Activated naive CD8-positive, alpha-beta T cell treated with anti-CD3 and anti-CD28 coated beads, Interleukin-2, amount 10 ng/mL, durations not matched to agents 7 days and 5 days (primary cell): ENCODE results near the gene ARHGAP26. TPM values are rescaled to one million over a fixed set of nuclear protein-coding genes. Genes with fewer than 3 reads are reported as not detected.
"Not testable (repeated sequence)": the region's sequence is repeated elsewhere in the genome, so short reads cannot be mapped to it uniquely, and the experiment has no call there.

Experiments
- ATAC-seq: fragments of 150-1000 bp; cut with Tn5 transposase; one replicate; pipeline ENCODE4 v1.10.0; 2021; ENCODE audit warnings: low read depth, moderate library complexity
- POLR2A ChIA-PET: fragments of 350-600 bp; sonication (Branson Sonifier 250); formaldehyde crosslinking; loops from one replicate; lab custom pipeline; 2021; ENCODE audit warnings: antibody characterized with exemption; lab: Charles Lee
- DNase-seq: peaks from one replicate; pipeline ENCODE4 v3.0.0; 2021
- H3K27ac Mint-ChIP-seq: one replicate; pipeline ENCODE4 v1.8.0; 2022; ENCODE audit warnings: mild to moderate bottlenecking, mixed read lengths
- H3K27me3 Mint-ChIP-seq: one replicate; pipeline ENCODE4 v1.8.0; 2022; ENCODE audit warnings: mild to moderate bottlenecking, moderate library complexity, mixed read lengths
- H3K36me3 Mint-ChIP-seq: one replicate; pipeline ENCODE4 v1.8.0; 2021; ENCODE audit warnings: mild to moderate bottlenecking, mixed read lengths
- H3K4me1 Mint-ChIP-seq: one replicate; pipeline ENCODE4 v1.8.0; 2021; ENCODE audit warnings: mixed read lengths
- H3K4me3 Mint-ChIP-seq: one replicate; pipeline ENCODE4 v1.8.0; 2022; ENCODE audit warnings: mild to moderate bottlenecking, moderate library complexity, mixed read lengths
- H3K9me3 Mint-ChIP-seq: one replicate; pipeline ENCODE4 v1.8.0; 2021; ENCODE audit warnings: mixed read lengths
- total RNA-seq, 2 experiments: library from RNA; stranded (reverse); gene quantifications; one replicate each; pipeline ENCODE4 v1.2.3, GENCODE V29; 2021

Gene ARHGAP26
- total RNA-seq, 2 experiments from 2014 or later = 30.6 to 32.0 TPM

DNA sequence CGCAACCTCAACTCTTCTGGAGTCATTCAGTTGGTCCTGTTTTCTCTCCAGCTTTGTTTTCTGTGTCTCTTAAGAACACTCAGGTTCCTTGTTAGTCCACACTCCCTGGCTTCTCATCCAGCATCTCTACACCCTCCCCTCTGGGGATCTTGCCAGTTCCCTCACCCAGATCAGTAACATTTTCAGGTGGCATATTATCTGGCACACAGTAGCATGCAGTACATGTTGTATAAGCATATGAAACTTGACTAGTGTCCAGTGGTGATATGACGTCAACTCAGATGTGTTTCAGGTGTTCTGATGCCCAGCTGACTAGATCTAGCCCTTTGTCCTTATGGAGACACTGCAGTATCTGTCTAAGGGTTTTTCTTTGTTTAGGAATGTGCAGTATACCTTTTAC is 184.3 kb downstream of the ARHGAP26 start:
- Mint-ChIP-seq H3K27ac (no peak overlapping the region), H3K36me3 (peaks cover 16% of the 10 kb centered on the region), H3K4me3 (no peak overlapping the region), H3K27me3 (no peaks in the 10 kb centered on the region), H3K4me1 (peaks cover 8% of the 10 kb centered on the region), H3K9me3 (peaks cover 8% of the 10 kb centered on the region)
- POLR2A ChIA-PET = no interaction called here
- ATAC-seq (no peak), DNase-seq (no peak)

DNA sequence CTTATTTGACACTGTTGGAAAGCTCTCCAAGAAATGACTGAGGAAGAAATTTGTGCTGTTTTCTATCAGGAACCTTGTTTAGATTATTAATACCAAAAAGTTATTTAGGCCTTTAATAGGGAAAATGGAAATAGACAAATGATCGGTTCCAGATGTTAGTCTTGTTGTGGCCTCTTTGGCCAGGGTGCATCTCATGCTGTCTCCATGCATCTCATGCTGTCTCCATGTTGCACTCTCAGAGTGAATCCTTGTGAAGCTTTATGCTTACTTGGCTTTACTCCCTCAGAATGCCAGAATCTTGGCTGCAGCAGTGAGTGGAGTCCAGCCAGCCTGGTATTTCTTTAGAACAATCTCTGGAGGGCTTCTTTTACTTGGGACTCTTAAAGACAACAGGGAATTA is 185.5 kb downstream of the ARHGAP26 start:
- H3K36me3 Mint-ChIP-seq = peaks cover 17% of the 10 kb centered on the region

DNA sequence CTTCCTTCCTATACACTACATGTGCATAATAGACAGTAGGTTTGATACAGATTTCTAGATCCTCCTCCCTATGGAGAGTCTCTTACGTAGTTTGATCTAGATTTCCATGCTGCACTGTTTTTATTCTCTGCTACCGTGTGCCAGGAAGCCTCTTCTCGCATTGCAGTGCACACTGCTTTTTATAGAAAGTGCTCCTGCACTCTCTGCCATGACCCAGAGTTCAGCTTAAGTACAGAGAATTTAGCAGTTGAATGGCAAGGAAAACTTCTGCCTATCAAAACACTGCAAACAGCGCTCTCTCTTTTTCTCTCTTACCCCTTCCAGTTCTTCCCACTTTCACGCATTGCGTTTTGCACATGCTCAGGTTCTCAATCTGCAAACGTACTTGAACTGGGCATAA is 187.4 kb downstream of the ARHGAP26 start:
- ATAC-seq (no peak), DNase-seq (no peak)
- peaks cover 8% of the 10 kb centered on the region for H3K4me1 Mint-ChIP-seq
- H3K4me3 Mint-ChIP-seq = no peak overlapping the region
- H3K9me3 Mint-ChIP-seq = peaks cover 3% of the 10 kb centered on the region
- H3K27me3 Mint-ChIP-seq = no peaks in the 10 kb centered on the region
- POLR2A ChIA-PET = no interaction called here
- no peak overlapping the region for H3K27ac Mint-ChIP-seq
- H3K36me3 Mint-ChIP-seq = peaks cover 13% of the 10 kb centered on the region

More for the DNA sequence above, 185.5 kb downstream of the ARHGAP26 start:
- no peaks in the 10 kb centered on the region for H3K27me3 Mint-ChIP-seq
- H3K27ac Mint-ChIP-seq = no peak overlapping the region
- peaks cover 11% of the 10 kb centered on the region for H3K4me1 Mint-ChIP-seq
- POLR2A ChIA-PET = no interaction called here
- DNase-seq (no peak), ATAC-seq (no peak)
- H3K4me3 Mint-ChIP-seq = no peak overlapping the region
- peaks cover 8% of the 10 kb centered on the region for H3K9me3 Mint-ChIP-seq

DNA sequence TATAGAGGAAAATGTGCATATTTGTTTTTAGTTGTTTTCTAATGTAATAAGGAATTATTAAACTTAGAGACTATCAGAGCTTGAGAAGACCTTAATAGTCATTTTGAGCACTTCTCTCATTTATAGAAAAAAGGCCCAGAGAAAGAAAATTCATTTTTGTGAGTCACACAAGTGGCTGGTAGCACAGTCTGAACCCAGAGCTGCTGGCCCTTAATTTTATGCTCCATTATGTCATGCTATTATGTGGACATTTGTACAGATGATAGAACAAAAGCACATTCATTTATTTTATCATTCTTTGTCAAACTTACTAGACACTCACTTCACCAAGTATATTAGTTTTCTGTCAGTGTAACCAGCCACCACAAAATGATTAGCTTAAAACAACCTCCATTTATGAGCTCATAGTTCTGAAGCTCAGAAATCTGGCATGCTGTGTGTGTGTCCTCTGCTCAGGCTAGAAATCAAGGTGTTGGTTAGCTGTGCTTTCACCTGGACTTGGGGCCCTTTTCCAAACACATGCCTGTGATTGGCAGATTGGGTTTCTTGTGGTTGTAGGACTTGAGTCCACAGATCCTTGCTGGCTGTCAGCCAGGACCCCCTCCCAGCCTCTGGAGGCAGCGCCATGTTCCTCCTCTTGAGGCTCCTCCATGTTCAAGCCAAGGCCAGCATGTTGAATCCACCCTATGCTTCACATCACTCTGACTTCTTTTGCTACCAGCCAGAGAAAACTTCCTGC is 188.9 kb downstream of the ARHGAP26 start:
- no peak overlapping the region for H3K27ac Mint-ChIP-seq
- no peaks in the 10 kb centered on the region for H3K27me3 Mint-ChIP-seq
- H3K4me1 Mint-ChIP-seq = peaks cover 8% of the 10 kb centered on the region
- peaks cover 5% of the 10 kb centered on the region for H3K9me3 Mint-ChIP-seq
- peaks cover 16% of the 10 kb centered on the region for H3K36me3 Mint-ChIP-seq
- ATAC-seq (no peak), DNase-seq (no peak)
- no peak overlapping the region for H3K4me3 Mint-ChIP-seq
- POLR2A ChIA-PET = interaction anchor here (1.4 kb wide), 1 partner anchor 33 kb away, joined by 3 read pairs; no protein-coding TSS in a partner anchor

- POLR2A ChIA-PET = interaction anchor here (0.6 to 1.4 kb wide), 2 partner anchors 33 to 861 kb away, joined by 3 read pairs; no protein-coding TSS in a partner anchor
- DNase-seq = no peak
- peaks cover 5% of the 10 kb centered on the region for H3K9me3 Mint-ChIP-seq
- H3K36me3 Mint-ChIP-seq = peaks cover 16% of the 10 kb centered on the region
- H3K27ac Mint-ChIP-seq = no peak overlapping the region
- H3K4me3 Mint-ChIP-seq = no peak overlapping the region
- H3K27me3 Mint-ChIP-seq = no peaks in the 10 kb centered on the region
- peaks cover 8% of the 10 kb centered on the region for H3K4me1 Mint-ChIP-seq
- ATAC-seq = peak; percentile 45
Measured at GRCh38 chr5:142959683-142960657, 189.8 kb downstream of the ARHGAP26 start.

GRCh38 chr5:142961440-142962173 is 191.4 kb downstream of the ARHGAP26 start:
- no peak for ATAC-seq
- H3K9me3 Mint-ChIP-seq = peaks cover 3% of the 10 kb centered on the region
- POLR2A ChIA-PET = interaction anchor here (1.0 kb wide), 2 partner anchors 41 to 1229 kb away, joined by 3 read pairs; no protein-coding TSS in a partner anchor

DNA sequence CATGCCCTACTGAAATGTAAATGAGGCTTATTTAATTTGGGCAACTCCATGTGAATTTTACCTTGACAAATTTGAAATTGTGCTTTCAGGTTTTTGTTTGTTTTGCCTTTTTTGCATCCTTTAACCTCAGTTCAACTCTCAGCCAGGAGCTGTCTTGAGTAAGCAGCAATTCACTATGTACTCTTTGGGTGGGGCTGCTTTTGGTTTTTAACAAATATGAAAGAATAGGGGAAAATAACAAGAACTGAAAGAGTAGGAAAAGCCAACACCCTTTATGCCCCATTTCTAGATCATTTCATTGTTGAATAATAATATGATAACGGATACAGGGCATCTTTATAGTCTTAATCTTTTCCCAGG is 192.0 kb downstream of the ARHGAP26 start:
- Mint-ChIP-seq H3K36me3 (peaks cover 12% of the 10 kb centered on the region), H3K27me3 (no peaks in the 10 kb centered on the region), H3K27ac (no peak overlapping the region), H3K9me3 (peaks cover 3% of the 10 kb centered on the region), H3K4me3 (no peak overlapping the region), H3K4me1 (peaks cover 10% of the 10 kb centered on the region)
- DNase-seq = no peak
- ATAC-seq = no peak
- POLR2A ChIA-PET = interaction anchor here (1.0 kb wide), 2 partner anchors 40 to 1228 kb away, joined by 3 read pairs; no protein-coding TSS in a partner anchor

More at GRCh38 chr5:142961440-142962173, 191.4 kb downstream of the ARHGAP26 start:
- Mint-ChIP-seq H3K27me3 (no peaks in the 10 kb centered on the region), H3K36me3 (peaks cover 13% of the 10 kb centered on the region), H3K27ac (no peak overlapping the region), H3K4me1 (peaks cover 10% of the 10 kb centered on the region), H3K4me3 (no peak overlapping the region)
- no peak for DNase-seq

DNA sequence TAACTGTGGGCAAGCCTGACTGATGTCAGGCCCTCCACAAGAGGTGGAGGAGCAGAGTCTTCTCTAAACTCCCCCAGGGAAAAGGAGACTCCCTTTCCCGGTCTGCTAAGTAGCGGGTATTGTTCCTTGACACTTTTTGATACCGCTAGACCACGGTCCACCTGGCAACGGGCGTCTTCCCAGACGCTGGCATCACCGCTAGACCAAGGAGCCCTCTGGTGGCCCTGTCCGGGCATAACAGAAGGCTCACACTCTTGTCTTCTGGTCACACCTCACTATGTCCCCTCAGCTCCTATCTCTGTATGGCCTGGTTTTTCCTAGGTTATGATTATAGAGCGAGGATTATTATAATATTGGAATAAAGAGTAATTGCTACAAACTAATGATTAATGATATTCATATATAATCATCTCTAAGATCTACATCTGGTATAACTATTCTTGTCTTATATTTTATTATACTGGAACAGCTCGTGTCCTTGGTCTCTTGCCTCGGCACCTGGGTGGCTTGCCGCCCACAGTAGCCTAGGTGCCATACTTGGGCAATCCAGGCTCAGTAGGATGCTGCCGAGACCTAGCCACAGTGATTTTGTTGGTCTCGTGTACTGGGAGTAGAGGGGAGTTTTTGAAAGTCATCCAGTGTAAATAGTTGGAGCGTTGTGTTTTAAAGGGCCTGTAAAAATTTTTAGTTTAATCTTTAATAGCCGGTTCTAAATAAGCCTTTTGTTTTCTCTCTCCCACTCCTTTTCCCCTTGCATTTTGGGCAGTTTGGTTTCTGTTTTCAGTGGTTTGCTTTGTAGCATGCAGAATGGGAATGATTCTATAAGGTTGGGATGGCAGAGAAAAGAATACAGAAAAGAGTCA is 195.3 kb downstream of the ARHGAP26 start:
- H3K4me1 Mint-ChIP-seq, H3K4me3 Mint-ChIP-seq, H3K27me3 Mint-ChIP-seq, DNase-seq, H3K9me3 Mint-ChIP-seq, POLR2A ChIA-PET, H3K27ac Mint-ChIP-seq, ATAC-seq: not testable (repeated sequence)
- peaks cover 21% of the 10 kb centered on the region for H3K36me3 Mint-ChIP-seq

- H3K9me3 Mint-ChIP-seq = peaks cover 3% of the 10 kb centered on the region
- POLR2A ChIA-PET = no interaction called here
- ATAC-seq (no peak), DNase-seq (no peak)
- peaks cover 8% of the 10 kb centered on the region for H3K4me1 Mint-ChIP-seq
- no peak overlapping the region for H3K4me3 Mint-ChIP-seq
- no peaks in the 10 kb centered on the region for H3K27me3 Mint-ChIP-seq
- H3K27ac Mint-ChIP-seq = no peak overlapping the region
- H3K36me3 Mint-ChIP-seq = peaks cover 22% of the 10 kb centered on the region
Measured at GRCh38 chr5:142966121-142966420, 195.9 kb downstream of the ARHGAP26 start.

DNA sequence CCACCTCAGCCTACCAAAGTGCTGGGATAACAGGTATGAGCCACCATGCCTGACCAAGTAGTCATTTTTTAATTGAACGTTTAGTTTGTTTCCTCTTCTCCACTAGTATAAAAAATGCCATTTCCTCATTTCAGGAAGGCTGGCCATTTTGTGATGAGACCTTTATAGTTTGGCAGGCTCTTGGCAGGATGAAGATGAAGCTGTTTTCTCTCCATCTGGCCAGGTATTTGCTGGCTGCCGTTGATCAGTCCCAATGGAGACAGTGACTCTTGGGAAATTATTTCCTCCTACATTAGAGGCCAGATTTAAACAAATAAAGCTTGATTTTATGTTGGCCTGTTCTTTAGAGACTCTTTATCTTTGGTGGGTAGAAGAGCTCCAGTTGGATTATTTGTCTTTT is 199.0 kb downstream of the ARHGAP26 start:
- H3K4me1 Mint-ChIP-seq = peaks cover 24% of the 10 kb centered on the region
- H3K36me3 Mint-ChIP-seq = peaks cover 18% of the 10 kb centered on the region
- H3K9me3 Mint-ChIP-seq = peaks cover 2% of the 10 kb centered on the region

GRCh38 chr5:142969624-142970439 is 199.7 kb downstream of the ARHGAP26 start:
- peaks cover 26% of the 10 kb centered on the region for H3K4me1 Mint-ChIP-seq
- no peak overlapping the region for H3K27ac Mint-ChIP-seq
- DNase-seq (no peak), ATAC-seq (no peak)
- no peak overlapping the region for H3K4me3 Mint-ChIP-seq
- H3K36me3 Mint-ChIP-seq = peaks cover 22% of the 10 kb centered on the region
- H3K9me3 Mint-ChIP-seq = peaks cover 2% of the 10 kb centered on the region
- POLR2A ChIA-PET = no interaction called here
- H3K27me3 Mint-ChIP-seq = no peaks in the 10 kb centered on the region

More for the DNA sequence above, 199.0 kb downstream of the ARHGAP26 start:
- POLR2A ChIA-PET = no interaction called here
- Mint-ChIP-seq H3K27me3 (no peaks in the 10 kb centered on the region), H3K27ac (no peak overlapping the region), H3K4me3 (no peak overlapping the region)
- DNase-seq = no peak
- ATAC-seq = no peak
